IPS-NIHi11 (cell line): ENCODE measurements around the gene ANKRD40CL.
A peak's percentile ranks its signal among the peaks of the same experiment; 100 is the strongest.
"Not testable (repeated sequence)": the region's sequence is repeated elsewhere in the genome, so short reads cannot be mapped to it uniquely, and the experiment has no call there.

ENCODE experiments used
- DNase-seq: peaks from one replicate; pipeline ENCODE4 v3.0.0; 2012; ENCODE audit warnings: mixed read lengths, low spot score

Gene ANKRD40CL

GRCh38 chr17:50762177-50762576 lies 5.1 kb downstream of the ANKRD40CL start:
- no peak for DNase-seq

GRCh38 chr17:50758989-50759544 lies 8.3 kb downstream of the ANKRD40CL start:
- no peak for DNase-seq

GRCh38 chr17:50758524-50758923 lies 8.8 kb downstream of the ANKRD40CL start:
- no peak for DNase-seq

GRCh38 chr17:50754521-50754920 lies 12.8 kb downstream of the ANKRD40CL start:
- DNase-seq = no peak

GRCh38 chr17:50749245-50749644 lies 18.1 kb downstream of the ANKRD40CL start:
- no peak for DNase-seq

GRCh38 chr17:50745631-50746030 lies 21.7 kb downstream of the ANKRD40CL start:
- no peak for DNase-seq

GRCh38 chr17:50739098-50739497 lies 28.2 kb downstream of the ANKRD40CL start:
- no peak for DNase-seq

- DNase-seq = no peak
These were observed 30.1 kb downstream of the ANKRD40CL start for GRCh38 chr17:50737118-50737698.

- no peak for DNase-seq
These were observed 32.0 kb downstream of the ANKRD40CL start for GRCh38 chr17:50735287-50735686.

- DNase-seq = no peak
These were observed 35.5 kb downstream of the ANKRD40CL start for GRCh38 chr17:50731575-50732460.

- DNase-seq = no peak
These were observed 38.2 kb downstream of the ANKRD40CL start for GRCh38 chr17:50728881-50729765.

- DNase-seq = no peak
These were observed 39.2 kb downstream of the ANKRD40CL start for GRCh38 chr17:50728112-50728429.

- no peak for DNase-seq
These were observed 41.3 kb downstream of the ANKRD40CL start for GRCh38 chr17:50725769-50726655.

GRCh38 chr17:50724622-50725021 lies 42.7 kb downstream of the ANKRD40CL start:
- DNase-seq = not testable (repeated sequence)

- no peak for DNase-seq
These were observed 44.6 kb downstream of the ANKRD40CL start for GRCh38 chr17:50722746-50723145.

- DNase-seq = no peak
These were observed 45.9 kb downstream of the ANKRD40CL start for GRCh38 chr17:50721194-50722010.

- no peak for DNase-seq
These were observed 47.2 kb downstream of the ANKRD40CL start for GRCh38 chr17:50719924-50720794.

GRCh38 chr17:50719144-50719923 lies 48.0 kb downstream of the ANKRD40CL start, which contains the start of gene LUC7L3:
LUC7L3 (plus strand) TSS chr17:50719603; CDS start chr17:50719733, 130 bp downstream.
- DNase-seq = peak; percentile 99
